Cardiac fibroblast (primary cell): ENCODE results near the gene LUC7L2.
"Not testable (repeated sequence)": the region's sequence is repeated elsewhere in the genome, so short reads cannot be mapped to it uniquely, and the experiment has no call there.

Experiments
- DNase-seq, 2 donors: peaks; one replicate each; pipeline versions ENCODE4 v3.0.0 to v3.0.0-alpha.2; 2010; ENCODE audit warnings: low read depth in 2 of 2
- H3K4me3 ChIP-seq, 2 donors: replicated peaks in 1 of 2; 1 replicate in 1 of 2; 2 replicates in 1 of 2; pipeline ENCODE4 v1.5.1; 2011; ENCODE audit warnings: low read depth in 2 of 2, low read length in 2 of 2, mild to moderate bottlenecking in 2 of 2, moderate library complexity in 1 of 2
- TF ChIP-seq, protein P1 (sequence below): IDR thresholded peaks from one replicate; pipeline ENCODE4 v1.5.1; 2011; ENCODE audit warnings: low read depth, mild to moderate bottlenecking, low read length, inconsistent platforms

Gene LUC7L2

DNA sequence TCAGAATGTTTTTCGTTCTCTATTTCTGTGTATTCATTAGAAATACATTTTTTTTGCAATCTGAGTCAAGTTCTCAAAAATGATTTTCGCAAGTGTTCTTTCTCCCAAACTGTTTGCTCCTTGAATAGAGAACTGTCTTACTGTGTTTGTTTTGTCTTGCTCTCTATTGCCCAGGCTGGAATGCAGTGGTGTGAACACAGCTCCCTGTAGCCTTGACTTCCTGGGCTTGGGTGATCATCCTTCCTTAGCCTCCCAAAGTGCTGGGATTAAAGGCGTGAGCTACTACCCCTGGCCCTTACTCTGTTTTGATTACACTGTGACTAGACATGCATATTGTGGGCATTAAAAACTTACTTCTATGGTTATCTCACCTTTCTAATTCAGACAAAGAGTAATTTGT lies 56.7 kb downstream of the LUC7L2 start:
- no peak for DNase-seq
- TF ChIP-seq, protein P1, sequence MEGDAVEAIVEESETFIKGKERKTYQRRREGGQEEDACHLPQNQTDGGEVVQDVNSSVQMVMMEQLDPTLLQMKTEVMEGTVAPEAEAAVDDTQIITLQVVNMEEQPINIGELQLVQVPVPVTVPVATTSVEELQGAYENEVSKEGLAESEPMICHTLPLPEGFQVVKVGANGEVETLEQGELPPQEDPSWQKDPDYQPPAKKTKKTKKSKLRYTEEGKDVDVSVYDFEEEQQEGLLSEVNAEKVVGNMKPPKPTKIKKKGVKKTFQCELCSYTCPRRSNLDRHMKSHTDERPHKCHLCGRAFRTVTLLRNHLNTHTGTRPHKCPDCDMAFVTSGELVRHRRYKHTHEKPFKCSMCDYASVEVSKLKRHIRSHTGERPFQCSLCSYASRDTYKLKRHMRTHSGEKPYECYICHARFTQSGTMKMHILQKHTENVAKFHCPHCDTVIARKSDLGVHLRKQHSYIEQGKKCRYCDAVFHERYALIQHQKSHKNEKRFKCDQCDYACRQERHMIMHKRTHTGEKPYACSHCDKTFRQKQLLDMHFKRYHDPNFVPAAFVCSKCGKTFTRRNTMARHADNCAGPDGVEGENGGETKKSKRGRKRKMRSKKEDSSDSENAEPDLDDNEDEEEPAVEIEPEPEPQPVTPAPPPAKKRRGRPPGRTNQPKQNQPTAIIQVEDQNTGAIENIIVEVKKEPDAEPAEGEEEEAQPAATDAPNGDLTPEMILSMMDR, result no peak

GRCh38 chr7:139417478-139417877 lies 57.8 kb downstream of the LUC7L2 start:
- DNase-seq, result no peak
- TF ChIP-seq, protein P1, result no peak
- H3K4me3 ChIP-seq, result no peak overlapping the region

More for the DNA sequence above, 56.7 kb downstream of the LUC7L2 start:
- no peak overlapping the region for H3K4me3 ChIP-seq

- H3K4me3 ChIP-seq, result no peak overlapping the region
- DNase-seq, result no peak
- TF ChIP-seq, protein P1, result no peak
Measured at GRCh38 chr7:139421123-139421522, 61.4 kb downstream of the LUC7L2 start.

DNA sequence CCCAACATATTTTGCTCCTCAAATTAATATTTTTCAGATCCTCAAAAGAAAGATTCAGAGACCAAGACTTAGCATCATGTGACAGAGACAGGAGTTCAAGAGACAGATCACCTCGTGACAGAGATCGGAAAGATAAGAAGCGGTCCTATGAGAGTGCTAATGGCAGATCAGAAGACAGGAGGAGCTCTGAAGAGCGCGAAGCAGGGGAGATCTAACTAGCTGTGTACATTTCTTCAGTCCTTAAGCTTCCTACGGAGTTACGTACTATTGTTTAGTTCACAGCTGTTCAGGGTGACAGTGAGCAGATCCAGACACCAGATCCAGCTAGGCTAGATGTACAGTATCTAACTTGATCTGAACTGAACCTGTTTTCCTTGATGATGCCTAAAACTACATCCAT lies 62.4 kb downstream of the LUC7L2 start:
- TF ChIP-seq, protein P1, result no peak
- H3K4me3 ChIP-seq, result no peak overlapping the region
- DNase-seq, result peak in 1 of 2 donors; percentile 15

DNA sequence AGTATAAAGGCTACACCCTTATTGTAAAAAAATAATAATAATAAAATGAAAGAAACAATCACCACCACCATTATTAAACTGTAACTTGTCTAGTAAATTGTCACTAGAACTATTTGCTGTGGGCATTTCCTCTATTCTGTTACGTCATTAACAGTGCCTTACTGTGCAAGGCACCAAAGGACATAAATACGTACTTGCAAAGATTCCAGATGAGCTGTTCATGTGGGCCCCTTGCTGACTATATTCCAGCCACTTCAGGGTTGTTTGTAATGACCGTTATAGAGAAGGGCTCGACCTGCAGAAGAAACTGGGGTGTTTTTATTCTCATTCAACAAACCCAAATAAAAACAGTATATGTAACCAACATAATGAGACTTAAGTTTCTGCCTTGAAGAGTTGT lies 63.4 kb downstream of the LUC7L2 start:
- TF ChIP-seq, protein P1, result no peak
- no peak overlapping the region for H3K4me3 ChIP-seq
- no peak for DNase-seq

DNA sequence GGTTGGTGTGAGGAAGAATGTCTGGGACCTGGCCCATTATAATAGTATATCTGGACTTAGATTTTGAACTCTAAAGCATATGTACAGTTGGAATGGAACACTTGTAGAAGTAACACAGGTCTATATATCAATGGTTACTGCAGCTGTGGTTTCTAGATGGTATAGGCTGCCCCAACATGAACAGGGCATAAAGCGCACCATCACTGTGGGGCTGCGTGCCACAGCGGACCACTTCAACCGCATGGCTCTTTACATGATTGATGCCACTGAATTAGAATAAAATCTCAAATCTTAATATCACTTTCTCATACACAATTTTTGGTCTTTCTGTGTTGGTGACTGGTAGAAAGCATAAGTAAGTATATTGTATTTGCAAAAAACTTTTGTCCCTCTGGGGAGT lies 64.3 kb downstream of the LUC7L2 start:
- no peak for DNase-seq
- H3K4me3 ChIP-seq, result no peak overlapping the region
- TF ChIP-seq, protein P1, result no peak

- DNase-seq, result not testable (repeated sequence)
Measured at GRCh38 chr7:139425701-139426100, 66.0 kb downstream of the LUC7L2 start.

More at GRCh38 chr7:139425701-139426100, 66.0 kb downstream of the LUC7L2 start:
- H3K4me3 ChIP-seq, result not testable (repeated sequence)
